NT2/D1 (cell line): ENCODE results near the gene HINT3.

ENCODE experiments used
- DNase-seq: peaks from one replicate; pipeline ENCODE4 v3.0.0-alpha.2; 2011; ENCODE audit warnings: low read depth, low spot score
- H3K27me3 ChIP-seq: 2 replicates; pipeline ENCODE4 v1.6.0; 2011; ENCODE audit warnings: mild to moderate bottlenecking; ENCODE audit not compliant: insufficient read length, insufficient read depth
- H3K36me3 ChIP-seq: 2 replicates; pipeline ENCODE4 v1.6.1; 2011; ENCODE audit warnings: mild to moderate bottlenecking, low read length, mixed read lengths; ENCODE audit not compliant: insufficient read depth, insufficient read length
- H3K4me1 ChIP-seq: 2 replicates; pipeline ENCODE4 v1.5.1; 2011; ENCODE audit not compliant: insufficient read depth, insufficient read length
- H3K4me3 ChIP-seq: 2 replicates; pipeline ENCODE4 v1.5.1; 2011; ENCODE audit warnings: low read depth; ENCODE audit not compliant: insufficient read length
- H3K9ac ChIP-seq: 2 replicates; pipeline ENCODE4 v1.6.0; 2011; ENCODE audit warnings: low read depth; ENCODE audit not compliant: insufficient read length
- H3K9me3 ChIP-seq: 2 replicates; pipeline ENCODE4 v1.5.1; 2011; ENCODE audit warnings: mild to moderate bottlenecking, low read length; ENCODE audit not compliant: insufficient read depth
- SUZ12 ChIP-seq: IDR thresholded peaks from 2 replicates; pipeline ENCODE4 v1.6.1; 2011; ENCODE audit not compliant: insufficient read length, insufficient read depth; ENCODE audit errors: extremely low read depth
- YY1 ChIP-seq: IDR thresholded peaks from 2 replicates; pipeline ENCODE4 v1.6.1; 2011; ENCODE audit not compliant: insufficient read length, insufficient read depth
- ZNF274 ChIP-seq: IDR thresholded peaks from 2 replicates; pipeline ENCODE4 v1.6.1; 2011; ENCODE audit warnings: mild to moderate bottlenecking, low read depth, low read length

The HINT3 gene

DNA sequence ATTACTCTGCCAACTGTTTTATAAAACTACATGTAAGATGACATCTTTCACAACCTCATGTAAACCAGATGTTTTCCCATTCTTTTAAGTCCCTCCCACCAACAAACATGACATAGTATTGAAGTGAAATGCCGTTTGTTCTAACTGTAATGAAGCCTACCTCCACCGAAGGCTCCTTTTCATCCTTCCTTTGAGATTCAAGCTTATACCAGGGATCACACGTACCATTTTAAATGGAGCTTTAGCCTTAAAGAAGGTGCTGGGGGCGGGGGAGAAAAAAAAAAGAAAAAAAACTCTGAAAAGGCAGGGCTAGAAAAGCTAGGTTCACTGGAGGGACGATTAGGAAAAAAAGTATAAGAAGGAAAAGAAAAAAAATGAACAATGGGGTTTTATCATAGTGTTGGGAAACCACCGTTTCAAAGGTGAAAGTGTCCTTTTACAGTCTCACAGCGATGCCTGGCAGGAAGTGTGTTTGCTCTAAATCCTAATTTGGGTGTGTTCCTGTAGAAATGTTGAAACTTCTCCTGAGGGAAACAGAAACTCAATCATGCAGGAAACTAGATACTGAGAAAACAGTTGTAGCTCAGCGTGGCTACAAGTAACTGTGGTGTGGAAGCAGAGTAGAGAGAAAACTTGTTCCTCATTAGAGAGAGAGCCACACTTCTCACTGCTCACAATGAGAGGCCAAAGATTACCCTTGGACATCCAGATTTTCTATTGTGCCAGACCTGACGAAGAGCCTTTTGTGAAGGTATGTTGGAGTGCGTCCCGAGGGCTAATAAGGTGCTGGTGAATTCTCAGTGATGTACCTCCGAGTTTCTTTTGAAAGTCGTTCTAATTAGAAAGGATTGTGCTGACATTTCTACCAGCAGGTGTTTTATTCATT, 37.6 kb upstream of the HINT3 start:
- H3K9me3 ChIP-seq, result no peaks in the 10 kb centered on the region
- no peaks in the 10 kb centered on the region for H3K4me1 ChIP-seq
- TF ChIP-seq YY1 (no peak), SUZ12 (no peak), ZNF274 (no peak)
- H3K9ac ChIP-seq, result no peak overlapping the region
- peaks cover 6% of the 10 kb centered on the region for H3K36me3 ChIP-seq
- no peaks in the 10 kb centered on the region for H3K27me3 ChIP-seq
- H3K4me3 ChIP-seq, result no peak overlapping the region
- no peak for DNase-seq

- Histone ChIP-seq H3K4me3 (no peak overlapping the region), H3K36me3 (peaks cover 6% of the 10 kb centered on the region), H3K9ac (no peak overlapping the region)
Observed at GRCh38 chr6:125919618-125920017, 37.0 kb upstream of the HINT3 start.

DNA sequence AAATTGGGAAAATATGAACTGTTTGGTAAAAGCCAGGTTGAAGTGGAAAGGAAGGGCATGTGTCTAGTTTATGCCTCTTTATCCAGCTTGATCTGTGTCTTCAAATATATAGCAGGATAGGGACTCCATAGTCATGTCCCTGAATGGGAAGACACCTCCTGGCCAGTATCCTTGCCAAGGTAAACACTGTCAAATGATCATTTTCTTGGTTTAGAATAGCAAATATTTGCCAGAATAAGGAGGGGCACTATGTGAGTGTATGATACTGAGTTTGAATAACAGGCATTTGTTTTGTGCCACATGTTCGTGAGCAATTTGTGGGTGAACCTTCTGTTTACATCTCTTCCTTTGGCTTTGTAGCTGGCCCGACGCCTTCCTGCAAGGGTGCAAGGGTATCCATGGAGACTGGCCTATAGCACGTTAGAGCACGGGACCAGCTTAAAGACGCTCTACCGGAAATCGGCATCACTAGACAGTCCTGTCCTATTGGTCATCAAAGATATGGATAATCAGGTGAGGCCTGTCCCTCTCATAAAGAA, 34.2 kb upstream of the HINT3 start:
- no peaks in the 10 kb centered on the region for H3K27me3 ChIP-seq
- H3K4me3 ChIP-seq, result no peak overlapping the region
- peaks cover 2% of the 10 kb centered on the region for H3K36me3 ChIP-seq
- H3K4me1 ChIP-seq, result no peaks in the 10 kb centered on the region
- no peak for DNase-seq
- TF ChIP-seq ZNF274 (no peak), YY1 (no peak), SUZ12 (no peak)
- no peaks in the 10 kb centered on the region for H3K9me3 ChIP-seq
- no peak overlapping the region for H3K9ac ChIP-seq

More at GRCh38 chr6:125919618-125920017, 37.0 kb upstream of the HINT3 start:
- H3K4me1 ChIP-seq, result no peaks in the 10 kb centered on the region
- H3K27me3 ChIP-seq, result no peaks in the 10 kb centered on the region
- DNase-seq, result no peak
- TF ChIP-seq SUZ12, result no peak
- no peak for TF ChIP-seq YY1
- no peak for TF ChIP-seq ZNF274
- no peaks in the 10 kb centered on the region for H3K9me3 ChIP-seq

- TF ChIP-seq YY1 (no peak), ZNF274 (no peak), SUZ12 (no peak)
- Histone ChIP-seq H3K27me3 (no peaks in the 10 kb centered on the region), H3K9ac (no peak overlapping the region), H3K9me3 (no peaks in the 10 kb centered on the region), H3K4me1 (no peaks in the 10 kb centered on the region), H3K4me3 (no peak overlapping the region), H3K36me3 (peaks cover 2% of the 10 kb centered on the region)
- DNase-seq, result no peak
Observed at GRCh38 chr6:125923366-125923877, 33.1 kb upstream of the HINT3 start.

DNA sequence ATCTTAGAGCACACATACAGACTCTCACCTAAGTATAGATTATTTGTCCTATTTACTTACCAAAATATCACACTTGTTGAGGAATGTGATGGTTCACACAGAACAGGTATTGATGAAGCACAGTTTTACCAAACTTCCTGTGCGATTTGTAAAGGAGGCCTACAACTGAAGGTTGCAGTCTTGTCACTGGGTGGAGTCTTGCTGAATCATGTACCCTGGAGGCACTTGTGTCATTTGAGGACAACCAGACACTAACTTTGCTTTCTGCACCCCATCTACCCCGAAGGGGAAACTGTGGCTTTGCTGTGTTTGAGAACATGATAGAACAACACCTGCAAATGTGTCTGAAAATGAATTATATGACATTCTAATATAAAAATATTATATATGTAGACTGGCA, 32.4 kb upstream of the HINT3 start:
- TF ChIP-seq ZNF274 (no peak), SUZ12 (no peak), YY1 (no peak)
- Histone ChIP-seq H3K4me3 (no peak overlapping the region), H3K4me1 (no peaks in the 10 kb centered on the region), H3K27me3 (no peaks in the 10 kb centered on the region), H3K9me3 (no peaks in the 10 kb centered on the region), H3K9ac (no peak overlapping the region), H3K36me3 (peaks cover 2% of the 10 kb centered on the region)
- DNase-seq, result no peak

GRCh38 chr6:125924697-125925358, 31.7 kb upstream of the HINT3 start:
- DNase-seq, result no peak
- Histone ChIP-seq H3K4me3 (no peak overlapping the region), H3K4me1 (no peaks in the 10 kb centered on the region), H3K9me3 (no peaks in the 10 kb centered on the region), H3K9ac (no peak overlapping the region), H3K36me3 (peaks cover 2% of the 10 kb centered on the region), H3K27me3 (no peaks in the 10 kb centered on the region)
- TF ChIP-seq YY1, result no peak
- no peak for TF ChIP-seq SUZ12
- no peak for TF ChIP-seq ZNF274

DNA sequence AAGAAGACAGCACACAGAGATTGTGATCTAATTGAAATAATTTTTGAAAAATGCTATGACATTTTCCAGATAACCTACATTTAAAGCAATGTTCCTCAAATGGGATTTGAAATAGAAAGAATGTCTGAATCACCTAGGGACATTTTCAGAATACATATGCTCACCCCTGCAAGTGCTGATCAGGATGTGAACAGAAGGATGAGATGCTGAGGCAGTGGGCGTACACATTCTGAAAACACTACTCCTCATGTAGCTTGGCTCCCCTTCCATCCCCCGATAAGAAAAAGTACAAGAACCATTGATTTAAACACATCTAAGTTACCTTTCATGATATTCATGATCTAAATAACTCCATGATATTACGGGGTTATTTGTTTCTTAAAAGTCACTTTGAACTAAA, 29.9 kb upstream of the HINT3 start:
- no peak overlapping the region for H3K4me3 ChIP-seq
- DNase-seq, result no peak
- no peaks in the 10 kb centered on the region for H3K9me3 ChIP-seq
- TF ChIP-seq YY1 (no peak), SUZ12 (no peak), ZNF274 (no peak)
- peaks cover 2% of the 10 kb centered on the region for H3K36me3 ChIP-seq
- no peaks in the 10 kb centered on the region for H3K4me1 ChIP-seq
- no peaks in the 10 kb centered on the region for H3K27me3 ChIP-seq
- no peak overlapping the region for H3K9ac ChIP-seq
